COLO668 (cell line): ENCODE data around the gene ETV3L.
"Not testable (repeated sequence)": the region's sequence is repeated elsewhere in the genome, so short reads cannot be mapped to it uniquely, and the experiment has no call there.

Experiments
- DNase-seq: peaks from one replicate; lab custom pipeline; 2025; ENCODE audit not compliant: unreplicated experiment; lab: John Stamatoyannopoulos, UW

The ETV3L gene

DNA sequence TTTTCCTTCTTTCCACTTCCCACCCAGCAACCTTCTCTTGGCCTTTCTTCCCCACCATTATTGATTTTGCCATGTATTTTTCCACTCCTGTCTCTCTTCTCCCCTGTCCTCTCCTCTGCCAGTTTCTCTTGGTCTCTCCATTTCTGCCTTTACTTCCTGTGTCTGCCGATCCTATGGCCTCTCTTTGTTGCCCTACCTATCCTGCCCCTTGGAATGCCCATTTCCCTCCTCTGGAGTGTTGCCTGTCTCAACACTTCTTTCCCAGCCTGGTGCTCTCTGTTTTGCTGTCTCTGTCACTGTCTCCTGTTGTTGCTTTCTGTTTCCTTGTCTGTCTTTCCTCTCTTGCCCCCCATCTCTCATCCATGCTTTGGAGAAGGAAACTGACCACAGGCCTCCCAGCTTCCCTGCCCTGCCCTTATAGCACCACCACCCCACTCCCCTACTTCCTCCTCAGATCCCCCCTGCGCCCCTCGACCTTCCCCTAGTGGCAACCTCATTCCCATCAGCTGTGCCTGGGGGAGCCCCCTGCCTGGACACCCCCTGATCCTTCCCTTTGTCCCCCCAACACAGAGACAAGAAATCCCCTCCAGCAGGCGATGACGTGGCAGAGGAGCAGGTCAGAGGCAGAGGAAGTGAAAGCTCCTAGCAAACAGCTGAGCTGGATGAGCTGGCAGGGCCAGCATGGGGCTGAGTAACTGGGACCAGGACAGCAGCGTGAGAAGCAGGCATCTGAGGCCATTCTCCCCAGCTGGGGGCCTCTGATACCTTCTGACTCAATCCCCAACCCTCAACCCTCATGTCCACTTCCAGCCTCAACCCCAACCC lies 6.6 kb upstream of the ETV3L start:
- DNase-seq, result no peak

DNA sequence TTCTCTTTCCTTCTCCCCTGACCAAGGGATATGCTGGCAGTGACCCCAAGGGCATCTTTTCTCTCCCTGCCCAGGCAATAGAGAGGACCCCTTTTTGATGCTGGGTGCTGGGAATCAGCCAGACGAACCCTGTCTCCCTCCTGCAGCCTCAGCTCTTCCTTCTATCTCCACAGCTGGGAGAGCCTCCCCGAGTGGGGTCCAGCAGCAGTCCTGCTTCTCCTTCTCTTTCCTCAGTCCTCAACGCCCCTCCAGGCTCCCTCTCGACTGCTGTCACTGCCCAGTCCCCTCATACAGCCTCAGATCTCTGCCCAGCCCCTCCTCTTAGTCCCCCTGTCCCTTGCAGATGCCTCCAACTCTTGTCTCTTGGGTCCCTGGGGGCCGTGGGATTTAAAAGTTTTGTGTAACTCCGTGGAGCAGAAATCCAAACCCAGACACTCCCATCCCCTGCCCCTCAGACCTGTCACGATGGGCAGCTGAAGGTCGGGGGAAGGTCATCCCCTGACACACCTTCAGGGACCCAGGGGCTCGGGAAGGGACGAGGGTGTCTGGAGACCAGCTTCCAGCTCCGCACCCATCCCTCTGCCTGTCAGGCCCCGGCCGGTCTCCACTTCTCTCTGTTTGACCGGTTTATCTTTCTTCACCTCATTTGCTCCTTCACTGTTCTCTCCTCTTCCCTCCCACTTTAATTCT lies 5.8 kb upstream of the ETV3L start:
- no peak for DNase-seq

DNA sequence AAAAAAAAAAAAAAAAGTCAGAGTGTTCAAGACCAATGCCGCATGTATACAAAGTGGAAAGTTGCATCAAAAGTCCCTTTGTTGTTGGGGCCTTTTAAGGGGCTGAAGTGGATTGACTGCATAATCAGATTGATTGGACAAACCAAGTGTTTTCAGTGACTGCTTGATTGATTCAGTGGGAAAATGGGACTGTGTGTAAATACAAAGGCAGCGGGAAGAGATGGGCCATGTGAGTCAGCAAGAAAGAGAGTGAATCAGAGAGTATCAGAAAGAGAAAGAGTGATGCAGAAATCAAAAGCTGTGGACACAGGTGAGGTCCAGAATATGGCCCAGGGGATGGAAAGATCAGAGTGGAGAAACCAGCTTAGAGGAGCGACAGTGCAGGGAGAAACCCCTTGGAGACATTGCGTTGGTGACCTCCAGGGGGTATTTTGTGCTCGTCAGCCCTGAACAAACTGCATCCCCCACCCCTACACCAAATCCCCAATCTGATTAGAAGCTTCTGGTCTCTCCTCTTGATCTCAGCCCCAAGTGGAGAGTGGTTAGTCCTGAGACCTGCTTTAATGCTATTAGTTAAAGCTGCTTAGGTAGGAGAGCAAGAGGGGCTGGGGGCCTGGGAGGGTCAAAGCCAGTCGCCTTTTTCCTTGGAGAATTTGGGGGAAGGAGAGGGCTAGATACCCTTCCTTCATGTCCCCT lies 5.1 kb upstream of the ETV3L start:
- no peak for DNase-seq

DNA sequence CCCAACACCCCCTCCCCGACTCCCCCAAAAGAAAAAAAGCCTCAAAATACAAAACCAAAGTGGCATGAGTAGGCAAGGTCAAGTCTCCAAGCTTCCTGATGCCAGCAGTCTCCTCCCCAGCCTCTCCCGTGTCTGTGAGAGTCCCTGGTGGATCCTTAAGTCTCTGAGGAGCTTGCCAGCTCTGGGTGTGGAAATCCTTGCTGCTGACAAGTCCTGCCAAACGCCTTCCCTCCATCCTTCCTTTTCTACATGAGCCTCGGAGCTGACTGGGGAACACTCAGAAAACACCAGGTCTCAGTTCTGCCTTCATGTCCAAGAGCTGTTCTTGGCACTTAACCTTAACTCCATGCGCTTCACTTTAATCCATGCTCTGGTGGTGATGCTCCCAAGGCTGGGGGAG lies 3.7 kb upstream of the ETV3L start:
- no peak for DNase-seq

DNA sequence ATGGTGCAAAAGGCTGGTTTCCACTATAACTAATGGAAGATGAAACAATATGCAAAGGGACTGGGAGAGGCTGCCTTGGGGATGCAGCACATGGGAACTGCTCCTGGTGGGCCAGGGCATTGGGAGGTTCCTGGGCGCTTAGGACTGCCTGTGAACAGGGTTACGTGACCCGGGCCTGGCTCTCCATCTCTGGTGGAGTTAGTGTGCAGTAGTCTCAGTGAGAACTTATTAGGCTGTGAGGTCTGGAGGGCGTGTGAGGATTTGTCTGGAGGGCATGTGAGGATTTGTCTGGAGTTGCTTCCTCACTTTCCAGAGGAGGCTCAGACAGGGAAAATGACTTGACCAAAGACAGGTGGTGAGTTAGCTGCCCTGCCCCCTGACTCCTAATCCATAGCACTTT lies 1.5 kb upstream of the ETV3L start:
- no peak for DNase-seq

DNA sequence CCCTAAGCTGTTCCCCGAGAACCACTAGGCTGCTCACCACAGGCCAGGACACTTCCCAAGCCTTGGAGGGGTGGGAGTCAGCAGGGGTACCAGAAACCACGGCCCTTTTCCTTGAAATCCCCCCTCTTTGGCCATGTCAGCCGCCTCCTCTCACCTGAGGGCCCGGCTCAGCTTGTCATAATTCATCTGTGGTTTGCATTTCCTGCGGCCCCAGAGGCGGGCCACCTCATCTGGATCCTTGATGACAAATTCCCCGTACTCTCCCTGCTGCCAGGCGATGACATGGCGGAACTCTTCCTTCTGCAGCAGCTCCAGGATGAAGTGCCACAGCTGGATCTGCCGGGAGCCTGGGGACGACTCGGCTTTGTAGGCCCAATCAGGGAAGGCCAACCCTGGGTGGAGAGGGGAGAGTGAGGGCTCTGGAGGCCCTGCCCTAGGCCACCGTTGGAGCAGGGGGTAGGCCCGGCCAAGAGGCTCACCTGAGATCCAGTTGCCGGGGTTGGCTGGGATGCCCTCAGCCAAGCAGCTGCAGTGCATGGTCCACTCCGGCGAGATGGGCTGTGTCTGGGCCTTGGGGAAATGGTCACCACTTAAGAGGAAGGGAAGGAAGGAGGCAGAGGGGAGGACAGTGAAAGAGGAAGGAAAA lies 498 bp downstream of the ETV3L start:
- not testable (repeated sequence) for DNase-seq

DNA sequence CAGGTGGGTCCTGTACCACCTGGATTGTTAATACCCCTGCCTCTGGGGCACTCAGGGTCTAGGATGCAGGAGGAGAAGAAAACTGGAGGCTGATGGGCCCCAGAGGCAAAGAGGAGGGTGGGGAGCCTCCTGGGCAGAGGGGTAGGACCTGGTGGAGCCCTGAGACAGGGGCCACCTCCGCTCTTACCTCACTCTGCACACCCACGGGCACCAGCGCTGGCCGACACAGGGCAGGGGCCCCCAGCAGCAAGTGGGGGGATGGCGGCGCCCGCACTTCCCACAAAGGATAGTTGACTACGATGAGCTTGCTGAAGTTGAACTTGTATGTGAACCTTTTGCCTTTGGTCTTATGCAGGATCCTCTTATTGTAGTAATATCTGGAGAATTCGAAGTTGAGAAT lies 1.1 kb downstream of the ETV3L start:
- DNase-seq, result no peak

DNA sequence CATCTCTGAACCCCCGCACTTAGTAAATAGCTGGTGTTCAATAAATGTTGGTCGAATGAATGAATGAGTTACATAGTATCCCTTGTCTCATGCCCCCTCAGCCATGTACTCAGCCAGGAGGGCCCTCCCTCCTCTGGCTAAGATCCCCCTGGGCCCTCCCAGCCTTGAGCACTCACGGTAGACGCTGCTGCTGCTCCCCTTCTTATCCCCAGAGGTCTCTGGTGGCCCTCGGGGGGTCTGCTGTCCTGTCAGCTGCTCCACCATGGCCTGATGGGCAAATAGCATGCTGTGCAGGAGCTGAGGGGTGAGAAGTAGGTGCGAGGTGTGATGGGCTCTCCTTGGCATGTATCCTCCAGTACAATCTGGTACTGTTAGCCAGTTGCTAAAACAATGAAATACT lies 1.9 kb downstream of the ETV3L start:
- DNase-seq, result no peak

DNA sequence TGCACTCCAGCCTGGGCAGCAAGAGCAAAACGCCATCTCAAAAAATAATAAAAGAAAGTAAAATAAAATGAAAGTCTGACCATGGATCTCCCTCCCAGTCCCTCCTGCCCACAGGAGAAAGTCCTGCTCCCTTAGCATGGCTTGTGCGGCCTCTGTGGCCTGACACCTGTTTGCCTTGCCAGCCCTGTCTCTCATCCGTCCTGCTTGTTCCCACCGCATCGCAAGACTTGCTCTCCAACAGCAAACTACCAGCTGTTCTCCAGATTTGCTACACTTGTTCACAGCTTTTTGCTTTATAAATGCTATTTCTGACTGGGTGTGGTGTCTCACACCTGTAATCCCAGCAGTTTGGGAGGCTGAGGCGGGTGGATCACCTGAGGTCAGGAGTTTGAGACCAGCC lies 2.7 kb downstream of the ETV3L start:
- DNase-seq, result no peak

DNA sequence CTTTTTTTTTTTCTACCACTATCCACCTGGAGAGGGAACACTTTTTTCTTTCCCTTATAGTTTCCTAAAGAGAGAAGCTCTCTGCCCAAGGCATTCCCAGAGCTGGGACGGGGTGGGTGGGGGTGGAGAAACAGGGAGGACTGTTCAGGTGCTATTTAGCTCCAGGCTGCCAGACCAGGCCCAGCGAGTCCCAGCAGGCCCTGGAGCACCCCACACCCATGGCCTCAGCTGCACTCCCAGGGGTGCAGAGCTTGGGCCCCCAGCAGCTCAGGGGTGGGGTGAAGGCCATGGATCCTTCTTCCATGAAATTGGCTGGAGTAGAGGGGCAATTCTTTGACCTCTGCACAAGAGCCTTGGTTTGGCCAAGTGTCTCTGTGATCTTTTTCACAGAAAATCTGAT lies 4.1 kb downstream of the ETV3L start:
- DNase-seq, result no peak

DNA sequence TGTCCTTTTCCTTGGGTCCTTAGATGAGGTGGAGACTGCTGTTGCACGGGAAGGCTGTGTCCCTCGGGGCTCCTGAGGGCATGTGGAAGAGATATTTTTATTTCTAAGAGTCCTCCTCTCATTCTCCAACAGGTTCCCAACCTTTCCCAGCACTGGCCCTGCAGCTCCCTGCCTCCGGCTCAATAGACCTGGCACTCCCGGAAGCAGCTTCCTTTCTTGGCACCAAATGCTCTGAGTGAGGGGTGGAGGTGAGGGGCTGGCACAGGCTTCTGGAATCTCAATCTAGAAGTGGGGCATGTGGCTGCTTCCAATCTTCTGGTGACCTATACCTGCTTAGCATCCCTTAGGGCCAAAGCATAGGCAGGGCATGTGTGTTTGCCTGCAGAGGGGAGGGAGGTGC lies 4.5 kb downstream of the ETV3L start:
- no peak for DNase-seq

DNA sequence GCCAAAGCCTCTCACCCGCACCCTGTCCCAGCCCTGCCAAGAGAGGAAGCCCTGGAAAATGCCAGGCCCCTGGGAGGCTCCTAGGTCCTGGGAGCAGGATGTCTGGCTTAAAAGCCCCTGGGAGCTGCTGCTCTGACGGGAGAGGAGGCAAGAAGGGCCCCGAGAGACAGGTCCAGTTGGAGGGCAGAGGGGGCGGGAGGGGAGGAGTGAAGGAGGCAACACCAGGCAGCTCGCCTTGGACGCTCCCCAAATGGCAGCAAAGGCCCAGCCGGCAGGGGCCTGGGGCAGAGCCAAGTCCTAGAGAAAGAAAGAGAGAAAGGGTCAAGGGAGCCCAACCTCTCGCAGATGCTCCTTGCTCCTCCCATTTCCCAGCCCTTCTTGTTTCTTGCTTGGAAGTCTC lies 6.8 kb downstream of the ETV3L start:
- DNase-seq, result no peak

DNA sequence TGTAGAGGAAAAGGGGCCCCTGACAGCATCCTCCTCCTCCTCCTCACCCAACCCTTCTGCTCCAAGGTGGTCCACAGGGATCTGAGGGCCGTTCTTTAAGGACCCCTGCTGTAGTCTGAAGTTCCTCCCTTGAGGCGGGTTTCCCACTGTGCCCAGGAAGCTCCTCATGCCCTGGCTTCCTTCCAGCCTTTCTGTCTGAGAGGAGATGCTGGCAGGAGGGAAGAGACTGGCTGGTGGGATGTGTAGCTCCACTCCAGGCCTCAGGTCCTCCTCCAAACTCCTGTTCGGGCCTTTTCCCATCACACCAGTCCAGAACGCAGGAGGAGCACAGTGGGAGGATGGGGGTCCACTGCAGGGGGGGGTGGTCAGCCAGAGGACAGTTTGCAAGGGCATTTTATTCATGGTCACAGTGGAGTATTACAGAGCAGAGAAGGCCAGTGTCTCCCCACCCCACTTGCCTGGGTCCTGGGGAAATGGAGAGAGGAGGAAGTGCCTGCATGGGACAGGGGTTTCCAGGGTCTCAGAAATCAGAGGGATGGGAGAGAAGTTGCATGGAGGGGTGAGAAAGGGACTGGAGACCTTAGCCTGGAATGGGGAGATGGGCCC lies 7.8 kb downstream of the ETV3L start:
- DNase-seq, result no peak

DNA sequence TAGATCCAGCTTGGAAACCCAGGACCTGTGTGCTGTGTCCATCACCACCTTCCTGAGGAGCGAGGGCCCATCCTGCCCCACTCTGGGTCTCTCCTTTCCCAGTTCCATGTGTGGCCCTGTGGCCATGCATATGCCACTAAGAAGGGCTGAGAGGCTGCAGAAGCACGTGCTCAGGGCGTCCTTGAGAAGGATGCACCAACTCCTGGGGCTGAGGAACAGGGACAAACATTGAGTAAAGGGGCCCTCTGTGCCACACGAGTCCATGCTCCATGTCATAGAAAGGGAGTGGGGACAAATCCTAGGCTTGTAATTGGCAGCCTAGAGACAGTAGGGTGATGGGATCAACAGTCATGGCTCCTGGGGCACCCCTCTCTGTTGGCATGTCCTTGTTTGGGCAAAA lies 8.4 kb downstream of the ETV3L start:
- DNase-seq, result no peak

DNA sequence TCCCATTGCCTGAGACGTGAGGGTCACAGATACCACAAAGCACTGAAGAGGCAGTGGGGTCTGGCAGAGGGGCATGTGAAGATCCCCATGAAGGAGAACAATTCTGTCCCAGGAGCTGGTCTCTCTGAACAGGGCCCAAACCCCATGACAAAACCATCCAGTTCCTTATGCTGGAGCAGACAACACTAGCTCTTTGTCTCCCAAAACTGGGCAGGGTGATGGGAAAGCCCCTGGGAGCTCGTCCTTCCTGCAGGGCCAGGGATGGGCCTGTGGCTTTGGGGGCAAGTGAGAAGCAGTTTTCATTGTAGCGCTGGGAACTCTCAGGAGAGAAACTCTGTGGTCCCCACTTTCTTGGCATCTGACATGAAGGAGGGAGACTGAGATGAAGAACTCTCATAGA lies 8.8 kb downstream of the ETV3L start:
- DNase-seq, result no peak

DNA sequence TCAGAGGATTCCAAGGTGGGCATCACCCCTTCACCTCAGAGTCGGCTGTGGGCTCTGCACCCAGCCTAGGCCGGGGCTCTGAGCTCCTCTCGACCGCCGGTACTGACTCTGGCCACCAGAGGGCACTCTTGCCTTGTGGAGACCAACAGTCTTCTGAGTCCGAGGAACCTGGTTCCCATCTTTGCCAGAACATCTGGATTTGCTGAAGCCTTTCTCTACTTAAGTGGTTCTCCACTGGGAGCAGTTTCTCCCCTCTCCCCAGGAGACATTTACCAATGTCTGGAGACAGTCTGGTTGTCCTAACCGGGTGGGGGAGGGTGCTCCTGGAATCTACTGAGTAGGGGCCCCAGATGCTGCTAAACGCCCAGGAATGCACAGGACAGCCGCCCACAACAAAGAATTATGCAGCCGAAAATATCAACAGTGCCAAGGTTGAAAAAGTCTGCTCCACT lies 9.4 kb downstream of the ETV3L start:
- peak; percentile 85 for DNase-seq

DNA sequence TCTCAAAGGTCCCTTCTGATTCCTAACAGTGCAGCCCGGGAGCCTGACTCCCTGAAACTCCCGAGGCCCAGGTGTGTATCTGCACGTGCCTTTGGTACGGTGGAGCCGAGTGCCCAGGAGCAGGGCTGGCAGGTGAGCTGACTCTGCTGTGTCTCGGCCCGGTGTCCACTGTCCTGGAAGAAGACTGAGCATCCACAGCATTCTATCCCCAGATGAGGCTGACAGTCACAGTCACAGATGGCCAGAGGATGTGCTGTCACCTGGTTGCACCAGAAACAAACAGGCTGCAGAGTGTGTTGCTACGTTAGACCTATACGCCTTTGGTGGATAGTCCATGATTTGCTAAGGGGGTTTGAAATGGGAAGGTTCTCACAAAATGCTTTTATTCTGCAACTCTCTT lies 9.8 kb downstream of the ETV3L start:
- no peak for DNase-seq

DNA sequence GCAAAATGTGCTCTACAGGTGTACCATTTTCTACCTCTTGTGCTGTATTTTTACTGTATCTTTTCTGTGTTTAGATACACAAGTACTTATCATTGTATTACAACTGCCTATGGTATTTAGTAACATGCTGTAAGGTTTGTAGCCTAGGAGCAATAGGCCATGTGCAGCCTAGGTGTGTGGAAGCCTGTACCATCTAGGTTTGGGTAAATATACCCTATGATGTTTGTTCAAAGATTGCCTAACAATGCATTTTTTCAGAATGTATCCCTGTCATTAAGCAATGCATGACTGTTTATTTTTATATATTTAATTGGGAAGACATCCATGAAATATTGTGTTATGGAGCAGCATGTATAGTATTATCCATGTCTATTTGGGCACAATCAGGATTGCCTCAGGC lies 11.0 kb downstream of the ETV3L start:
- DNase-seq, result no peak

DNA sequence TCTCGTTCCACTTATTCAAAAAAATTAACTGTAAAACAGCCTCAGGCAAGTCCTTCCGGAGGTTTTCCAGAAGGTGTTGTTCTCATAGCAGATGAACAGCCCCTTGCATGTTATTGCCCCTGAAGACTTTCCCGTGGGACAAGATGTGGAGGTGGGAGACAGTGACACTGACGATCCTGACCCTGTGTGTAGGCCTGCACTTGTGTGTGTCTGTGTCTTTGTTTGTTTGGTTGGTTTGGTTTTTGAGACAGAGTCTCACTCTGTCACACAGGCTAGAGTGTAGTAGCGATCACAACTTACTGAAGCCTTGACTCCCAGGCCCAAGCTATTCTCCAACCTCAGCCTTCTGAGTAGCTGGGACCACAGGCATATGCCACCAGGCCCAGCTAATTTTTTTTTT lies 12.6 kb downstream of the ETV3L start:
- DNase-seq, result no peak

DNA sequence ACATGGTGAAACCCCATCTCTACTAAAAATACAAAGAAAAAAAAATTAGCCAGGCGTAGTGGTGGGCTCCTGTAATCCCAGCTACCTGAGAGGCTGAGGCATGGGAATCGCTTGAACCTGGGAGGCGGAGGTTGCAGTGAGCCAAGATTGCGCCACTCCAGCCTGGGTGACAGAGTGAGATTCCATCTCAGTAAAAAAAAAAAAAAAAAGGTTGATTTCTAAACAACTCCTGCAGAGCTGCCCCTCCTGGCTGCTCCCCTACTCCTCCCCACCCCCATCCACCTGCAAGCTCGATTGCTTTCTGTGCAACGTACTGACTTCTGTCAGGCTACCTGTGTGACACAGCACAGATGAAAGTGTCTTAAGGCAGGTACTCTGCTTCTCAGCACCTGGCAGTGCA lies 13.3 kb downstream of the ETV3L start:
- no peak for DNase-seq

DNA sequence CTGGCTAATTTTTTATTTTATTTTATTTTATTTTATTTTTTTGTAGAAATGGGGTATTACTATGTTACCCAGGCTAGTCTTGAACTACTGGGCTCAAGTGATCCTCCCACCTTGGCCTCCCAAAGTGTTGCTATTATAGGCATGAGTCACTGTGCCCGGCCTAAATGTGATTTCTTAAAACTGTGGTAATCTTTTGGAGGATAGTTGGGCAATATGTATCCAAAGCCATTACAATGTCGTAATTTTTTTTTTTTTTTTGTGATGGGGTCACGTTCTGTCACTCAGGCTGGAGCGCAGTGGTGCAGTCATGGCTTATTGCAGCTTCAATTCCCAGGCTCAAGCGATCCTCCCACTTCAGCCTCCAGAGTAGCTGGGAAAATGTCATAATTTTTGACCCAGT lies 14.2 kb downstream of the ETV3L start:
- DNase-seq, result no peak
